HG02970 (cell line): ENCODE data around the gene SPNS2.

Source experiments
- ATAC-seq: cut with Tn5 transposase; IDR thresholded peaks from one replicate; pipeline ENCODE4 v1.9.1; 2021; ENCODE audit warnings: mild to moderate bottlenecking, moderate library complexity, moderate number of reproducible peaks; ENCODE audit not compliant: unreplicated experiment, low FRiP score

The SPNS2 gene

DNA sequence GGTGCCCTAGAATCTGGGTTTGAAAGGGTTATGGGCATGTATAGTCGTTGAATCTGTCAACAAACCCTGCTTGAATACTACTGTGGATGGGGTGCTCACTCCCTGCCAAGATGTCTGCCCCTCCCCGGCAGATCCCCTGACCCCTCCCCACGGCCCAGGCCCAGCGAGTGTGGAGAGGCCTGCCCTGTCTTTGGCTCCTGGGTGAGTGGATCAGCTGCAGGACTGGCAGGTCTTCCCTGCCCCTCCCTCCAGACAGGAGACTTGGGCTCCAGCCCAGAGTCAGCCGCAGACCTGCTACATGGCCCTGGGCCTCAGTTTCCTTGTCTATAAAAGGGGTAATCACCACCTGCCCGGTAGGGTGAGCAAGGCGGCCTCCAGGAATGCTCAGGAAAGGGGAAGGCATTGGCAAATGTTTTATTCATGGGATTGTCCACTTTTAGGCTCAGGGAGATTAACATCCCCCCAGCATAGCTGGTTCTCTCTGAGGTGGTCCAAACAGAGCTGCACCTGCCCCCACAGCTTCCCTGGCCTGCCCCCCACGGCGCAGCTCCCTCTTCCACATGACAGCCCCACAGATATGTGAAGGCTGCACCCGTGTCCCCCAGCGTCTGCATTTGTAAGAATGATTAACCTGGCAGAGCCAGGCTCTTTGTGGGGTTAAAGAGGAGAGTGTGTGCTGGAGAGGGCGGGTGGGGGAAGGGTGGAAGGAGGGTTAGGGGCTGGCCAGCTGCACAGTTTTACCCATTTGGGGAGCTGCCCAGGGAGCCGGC is 18.5 kb upstream of the SPNS2 start:
- ATAC-seq: no peak

DNA sequence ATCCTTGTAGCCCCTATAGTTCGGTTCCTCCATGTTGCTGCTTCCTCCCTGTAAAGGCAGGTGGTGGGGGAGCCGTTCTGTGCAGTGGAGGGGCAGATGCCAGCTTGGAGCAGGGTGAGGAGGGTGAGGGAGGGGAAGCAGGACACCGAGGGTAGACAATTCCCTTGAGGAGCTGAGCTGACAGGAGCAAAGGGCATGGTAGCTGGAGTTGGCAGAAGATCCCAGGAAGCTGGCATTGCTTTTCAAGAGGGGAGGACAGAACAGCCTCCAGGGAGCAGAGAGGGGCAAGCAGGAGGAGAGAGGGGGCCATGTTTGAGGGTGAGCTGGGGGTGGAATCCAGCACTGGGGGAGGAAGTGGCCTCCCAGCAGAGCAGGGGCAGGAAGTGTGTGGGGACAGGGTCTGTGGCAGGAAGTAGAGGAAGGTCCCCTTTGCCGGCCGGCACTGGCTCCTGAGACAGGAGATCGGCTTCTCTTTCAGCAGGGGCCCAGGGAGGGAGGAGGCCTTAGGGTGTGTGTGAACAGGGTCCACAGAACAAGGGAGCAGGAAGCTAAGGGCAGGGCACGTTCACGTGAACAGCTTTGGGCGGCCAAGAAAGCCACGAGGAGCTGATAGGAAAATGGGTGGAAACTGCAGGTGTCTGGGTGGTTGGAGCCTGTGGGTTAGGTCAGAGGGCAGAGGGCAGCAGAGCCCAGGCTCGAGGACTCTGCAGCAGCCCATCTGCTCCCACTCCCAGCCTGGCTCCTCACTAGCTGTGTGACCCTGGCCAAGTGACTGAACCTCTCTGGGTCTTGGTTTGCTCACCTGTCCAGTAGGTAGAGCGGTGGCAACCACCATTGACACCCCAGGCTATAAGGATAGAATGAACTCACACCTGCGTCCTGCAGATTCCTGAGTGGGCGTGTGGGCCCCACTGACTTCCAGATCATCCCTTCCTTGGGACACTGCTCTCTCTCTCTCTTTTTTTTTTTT is 17.5 kb upstream of the SPNS2 start:
- ATAC-seq: no peak

DNA sequence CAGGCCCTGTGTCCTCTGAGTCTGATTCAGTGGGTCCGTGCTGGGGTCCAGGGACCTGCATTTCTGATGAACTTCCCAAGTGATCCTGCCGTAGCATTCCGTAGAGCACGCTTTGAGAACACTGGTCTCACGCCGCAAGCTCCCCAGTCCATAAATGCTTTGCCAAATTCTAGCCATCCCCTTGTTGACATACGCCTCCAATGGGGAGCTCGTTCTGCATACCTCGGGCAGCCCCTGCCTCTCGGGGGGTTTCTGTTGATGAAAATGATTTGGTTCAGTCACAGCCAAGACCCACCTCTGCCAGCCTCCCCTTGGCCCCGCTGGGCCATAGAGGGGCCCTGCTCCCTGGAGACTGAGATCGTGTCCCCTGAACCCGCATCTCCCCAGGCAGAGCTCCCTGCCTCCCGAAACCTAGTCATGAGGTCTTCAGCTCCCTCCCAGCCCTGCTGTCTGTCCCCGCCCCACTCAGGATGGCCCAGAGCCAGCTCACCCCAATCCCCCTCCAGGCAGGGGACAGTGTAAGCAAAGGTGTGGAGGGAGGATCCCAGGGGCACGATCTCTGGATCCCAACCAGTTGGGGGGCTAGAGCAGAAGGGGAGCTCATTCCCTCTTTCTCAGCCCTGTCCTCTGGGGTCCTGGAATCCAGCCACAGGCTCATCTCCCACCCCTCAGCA is 16.2 kb upstream of the SPNS2 start:
- no peak for ATAC-seq

DNA sequence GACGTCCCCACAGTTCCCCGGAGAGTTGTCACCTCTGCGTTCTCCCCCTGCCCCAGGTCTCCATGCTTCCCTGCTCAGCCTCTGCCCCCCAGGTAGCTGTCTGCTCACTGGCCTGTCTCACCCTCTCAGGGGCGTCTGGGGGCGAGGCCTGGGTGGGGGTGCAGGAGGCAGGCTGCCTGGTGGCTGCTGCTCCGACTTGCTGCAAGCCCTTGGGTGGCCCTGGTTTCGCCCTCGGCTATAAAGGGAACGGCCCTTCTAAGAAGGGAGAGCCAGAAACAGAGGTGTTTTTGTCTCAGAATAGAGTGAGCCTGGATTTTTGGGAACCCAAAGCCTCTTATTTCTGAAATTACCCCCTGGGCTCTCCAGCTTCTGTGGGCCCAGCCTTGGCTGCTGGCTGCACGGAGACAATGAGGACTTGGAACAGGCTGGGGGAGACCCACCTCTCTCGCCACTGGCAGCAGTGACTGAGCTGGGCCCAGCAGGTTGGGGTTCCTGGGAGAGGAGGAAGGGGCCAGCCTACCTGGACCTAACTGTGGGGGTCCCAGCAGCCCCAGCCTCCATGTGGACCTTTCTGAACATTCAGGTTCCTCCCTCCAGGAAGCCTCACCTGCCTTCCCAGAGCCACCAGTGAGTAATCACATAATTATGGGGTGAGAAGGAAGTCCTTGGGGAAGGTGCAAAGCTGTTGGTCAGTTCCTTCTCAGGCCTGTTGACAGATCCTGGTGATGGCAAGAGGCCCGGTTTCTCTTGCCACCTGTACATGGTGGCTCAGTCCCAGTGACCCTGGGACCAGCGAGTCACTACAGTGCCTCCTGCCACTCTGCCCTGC is 15.5 kb upstream of the SPNS2 start:
- no peak for ATAC-seq

GRCh38 chr17:4485676-4486646 is 12.7 kb upstream of the SPNS2 start:
- no peak for ATAC-seq

DNA sequence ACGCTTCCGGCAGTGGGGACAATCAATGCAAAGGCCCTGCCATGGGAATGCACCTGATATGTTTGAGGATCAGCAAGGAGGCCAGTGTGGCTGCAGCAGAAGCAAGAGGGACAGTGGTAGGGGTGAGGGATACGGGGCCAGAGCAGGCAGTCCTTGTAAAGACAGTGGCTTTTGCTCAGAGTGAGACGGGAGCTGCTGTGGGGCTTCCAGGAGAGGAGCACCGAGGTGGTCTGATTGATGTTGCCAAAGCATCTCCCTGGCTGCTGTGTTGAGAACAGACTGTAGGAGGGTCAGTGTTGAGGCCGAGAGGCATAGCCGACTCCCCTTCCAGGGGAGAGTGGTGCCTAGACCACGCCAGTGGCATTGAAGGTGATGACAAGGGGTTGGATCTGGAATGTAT is 11.4 kb upstream of the SPNS2 start:
- ATAC-seq: no peak

- ATAC-seq: no peak
Observed at GRCh38 chr17:4487820-4488716, 10.6 kb upstream of the SPNS2 start.

GRCh38 chr17:4488989-4489595 is 9.6 kb upstream of the SPNS2 start:
- no peak for ATAC-seq

DNA sequence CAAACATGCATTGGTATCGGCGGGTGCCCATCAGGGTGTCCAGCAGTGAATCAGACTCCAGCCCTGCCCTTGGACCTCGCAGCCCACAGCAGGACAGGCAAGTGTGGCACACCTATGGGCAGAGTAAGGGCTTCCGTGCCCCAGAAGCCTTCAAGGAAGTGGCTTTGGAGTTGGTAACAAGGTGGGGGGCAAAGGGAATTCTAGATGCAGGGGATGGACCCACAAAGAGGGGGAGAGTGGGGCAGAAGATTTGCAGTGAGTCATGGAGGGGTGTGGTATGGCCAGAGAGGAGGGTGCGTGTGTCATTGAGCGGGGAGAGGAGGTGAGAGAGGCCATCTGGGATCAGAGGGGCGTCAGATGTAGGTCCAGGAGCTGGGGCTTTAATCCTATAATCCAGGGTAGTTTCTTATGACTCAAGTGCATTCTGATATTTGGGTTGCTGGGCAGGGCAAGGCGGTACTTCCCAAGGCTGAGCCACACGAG is 8.5 kb upstream of the SPNS2 start:
- ATAC-seq: no peak

DNA sequence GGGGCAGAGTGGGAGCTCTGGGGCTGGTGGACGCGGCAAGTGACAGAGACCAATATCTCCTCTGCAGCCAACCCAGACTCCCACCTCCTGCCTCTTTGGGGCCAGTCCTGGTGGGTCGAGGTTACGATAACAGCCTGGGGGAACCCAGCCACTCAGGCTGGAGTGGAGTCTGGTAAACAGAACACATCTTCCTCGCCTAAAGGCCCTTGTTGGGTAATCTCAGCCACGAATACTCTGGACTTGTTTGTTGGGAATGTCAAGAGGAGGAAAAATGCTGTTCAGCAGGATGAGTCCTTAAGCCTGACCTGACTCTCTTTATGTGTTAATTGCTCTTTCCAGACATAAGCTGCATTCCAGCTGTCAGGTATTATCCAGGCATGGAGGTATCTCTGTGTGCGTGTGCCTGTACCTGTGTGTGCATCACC is 8.0 kb upstream of the SPNS2 start:
- ATAC-seq: no peak

GRCh38 chr17:4492721-4493561 is 5.7 kb upstream of the SPNS2 start:
- no peak for ATAC-seq

DNA sequence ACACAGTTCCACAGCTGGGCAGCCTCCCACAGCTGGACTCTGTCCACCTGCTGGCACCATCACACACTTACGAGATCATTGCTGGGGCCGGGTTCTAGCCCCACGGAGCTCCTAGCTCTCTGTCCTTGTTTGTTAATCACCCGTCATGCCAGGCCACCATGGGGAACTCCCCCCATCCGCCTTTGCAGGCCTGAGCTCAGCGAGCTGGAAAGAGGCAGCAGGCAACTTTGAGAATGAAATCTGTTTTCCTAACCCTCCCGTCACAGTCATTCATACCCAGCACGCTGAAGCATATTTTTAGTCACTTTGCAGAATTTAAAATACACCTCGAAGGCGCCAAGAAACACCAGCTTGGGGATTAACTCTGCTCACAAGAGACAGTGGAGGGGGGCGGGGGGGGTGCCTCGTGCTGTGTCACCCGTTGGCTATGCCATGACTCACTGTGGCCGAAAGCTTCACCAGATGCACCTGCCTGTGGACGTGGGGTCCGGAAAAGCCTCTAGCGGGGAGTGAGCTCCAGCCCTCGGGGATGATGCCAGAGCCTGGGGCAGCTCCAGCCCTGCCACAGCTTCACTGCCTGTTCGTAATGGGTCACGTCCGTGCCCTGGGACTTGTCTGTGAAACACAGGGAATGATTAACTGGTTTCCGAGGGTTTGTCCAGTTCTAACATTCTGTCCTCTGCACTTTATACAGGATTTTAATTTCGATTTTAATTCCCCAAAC is 1.4 kb upstream of the SPNS2 start:
- no peak for ATAC-seq

DNA sequence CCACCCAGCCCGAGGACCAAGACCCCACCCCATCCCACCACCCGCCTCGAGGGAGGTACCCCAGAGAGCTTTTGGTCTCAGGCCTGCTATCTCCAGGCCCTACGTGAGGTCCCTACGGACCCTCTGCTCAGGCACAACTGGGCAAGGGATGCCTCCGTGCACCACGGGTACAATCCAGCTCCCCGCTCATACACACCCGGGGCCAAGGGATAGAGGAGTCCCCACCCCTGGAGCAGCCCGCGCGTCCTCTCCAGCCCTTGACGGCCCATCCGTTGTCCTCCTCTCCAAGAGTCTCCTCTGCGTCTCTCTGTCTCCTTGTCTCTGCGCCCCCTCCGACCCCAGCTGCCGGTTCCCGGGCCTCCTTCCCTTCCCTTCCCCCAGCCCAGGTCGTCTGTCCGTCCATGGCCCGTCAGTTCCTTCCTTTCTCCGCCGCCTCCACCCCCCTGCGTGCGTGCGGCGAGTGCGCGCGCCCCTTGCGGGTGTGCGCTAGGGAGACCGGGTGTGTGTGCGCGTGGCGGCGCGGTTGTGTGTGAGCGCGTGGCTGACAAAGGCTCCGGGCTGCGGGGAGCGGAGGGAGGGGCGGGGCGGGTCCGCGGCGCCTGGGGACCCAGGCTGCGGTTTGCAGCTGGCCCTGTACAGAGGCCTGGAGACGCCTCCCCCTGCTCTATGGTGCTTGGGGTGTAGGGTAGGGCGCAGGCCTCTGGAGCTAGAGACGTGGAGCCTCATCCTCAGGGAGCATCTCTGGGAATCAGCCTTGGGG is 930 bp downstream of the SPNS2 start:
- no peak for ATAC-seq

DNA sequence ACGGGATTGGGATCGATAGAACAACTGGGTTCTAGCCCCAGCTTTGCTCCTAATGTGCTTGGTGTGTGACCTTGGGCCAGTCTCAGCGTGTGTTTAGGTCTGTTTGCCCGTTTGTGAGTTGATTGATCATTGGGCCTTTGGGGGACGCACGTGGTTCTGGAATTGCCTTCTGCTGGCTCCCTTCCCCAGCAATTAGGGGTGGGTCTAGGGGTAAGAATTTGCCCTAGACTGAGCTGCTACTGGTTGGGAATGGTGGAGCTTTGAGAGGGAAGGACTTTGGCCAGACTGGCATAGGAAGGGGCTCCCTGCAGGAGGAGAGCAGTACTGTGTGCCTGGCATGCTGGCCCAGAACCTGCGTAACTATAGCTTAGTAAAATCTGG is 1.5 kb downstream of the SPNS2 start:
- ATAC-seq: no peak

GRCh38 chr17:4501295-4501949 is 2.7 kb downstream of the SPNS2 start:
- no peak for ATAC-seq
